OCI-LY7 (cell line): ENCODE measurements around the gene GJB5. TPM values are rescaled to one million over a fixed set of nuclear protein-coding genes. Genes with fewer than 3 reads are reported as not detected.

Source experiments
- BruUV-seq: library from RNA; stranded (reverse); fragments of 400-500 nt; replicated peaks from 2 replicates; lab custom pipeline; 2021; lab: Mats Ljungman, UMichigan
- CTCF ChIA-PET: fragments of 300-600 bp; sonication (Branson Sonifier 250); formaldehyde crosslinking; loops from one replicate; lab custom pipeline; 2022; ENCODE audit warnings: antibody characterized with exemption; ENCODE audit not compliant: unreplicated experiment; lab: Charles Lee
- POLR2A ChIA-PET: fragments of 300-600 bp; sonication (Branson Sonifier 250); formaldehyde crosslinking; loops from one replicate; lab custom pipeline; 2022; ENCODE audit warnings: antibody characterized with exemption; lab: Charles Lee
- DNase-seq: peaks from one replicate; pipeline ENCODE4 v3.0.0-alpha.2; 2015; ENCODE audit warnings: low spot score
- H2AFZ ChIP-seq: fragments of 200-600 bp; sonication (generic), shearing (Covaris generic); 2 replicates; pipeline ENCODE4 v1.6.1; 2014; ENCODE audit warnings: mild to moderate bottlenecking, antibody characterized with exemption, low read length, moderate library complexity
- H3K27ac ChIP-seq: fragments of 200-600 bp; sonication (generic); 2 replicates; pipeline ENCODE4 v1.5.1; 2014; ENCODE audit warnings: mixed run types, low read depth, mild to moderate bottlenecking, moderate library complexity, low read length, inconsistent platforms; ENCODE audit not compliant: poor library complexity, severe bottlenecking
- H3K36me3 ChIP-seq: fragments of 200-600 bp; sonication (generic); 2 replicates; pipeline ENCODE4 v1.6.1; 2014; ENCODE audit warnings: mild to moderate bottlenecking, antibody characterized with exemption, low read length, moderate library complexity, mixed read lengths; ENCODE audit not compliant: insufficient read depth
- H3K4me1 ChIP-seq: fragments of 200-600 bp; sonication (generic); 2 replicates; pipeline ENCODE4 v1.5.1; 2014; ENCODE audit warnings: mild to moderate bottlenecking, low read length; ENCODE audit not compliant: insufficient read depth, poor library complexity, severe bottlenecking
- H3K4me2 ChIP-seq: fragments of 200-600 bp; sonication (generic); 2 replicates; pipeline ENCODE4 v1.6.1; 2014; ENCODE audit warnings: mild to moderate bottlenecking, low read length
- H3K4me3 ChIP-seq: fragments of 200-600 bp; sonication (generic); 2 replicates; pipeline ENCODE4 v1.5.1; 2014; ENCODE audit warnings: mild to moderate bottlenecking, low read depth, low read length; ENCODE audit not compliant: poor library complexity, severe bottlenecking
- H3K79me2 ChIP-seq: fragments of 200-600 bp; sonication (generic); 2 replicates; pipeline ENCODE4 v1.6.1; 2016; ENCODE audit warnings: low read depth, mild to moderate bottlenecking, low read length, moderate library complexity, mixed read lengths; ENCODE audit not compliant: insufficient read depth
- H3K9me2 ChIP-seq: fragments of 200-600 bp; sonication (generic); 2 replicates; pipeline ENCODE4 v1.6.1; 2016; ENCODE audit warnings: mild to moderate bottlenecking, low read length, mixed read lengths; ENCODE audit not compliant: insufficient read depth
- H3K9me3 ChIP-seq: fragments of 200-600 bp; sonication (generic); 2 replicates; pipeline ENCODE4 v1.6.1; 2014; ENCODE audit warnings: mild to moderate bottlenecking, mixed run types, low read length, mixed read lengths
- H4K20me1 ChIP-seq: fragments of 200-600 bp; sonication (generic); 2 replicates; pipeline ENCODE4 v1.6.1; 2014; ENCODE audit warnings: mild to moderate bottlenecking, antibody characterized with exemption, low read length, moderate library complexity, mixed read lengths; ENCODE audit not compliant: insufficient read depth
- EZH2phosphoT487 ChIP-seq: fragments of 200-600 bp; sonication (generic); IDR thresholded peaks from 2 replicates; pipeline ENCODE4 v1.6.1; 2018; ENCODE audit warnings: low read depth, borderline replicate concordance, mild to moderate bottlenecking, mixed run types, antibody characterized with exemption, low read length, moderate library complexity, mixed read lengths
- intact Hi-C: fragments of 100-400 bp; cut with micrococcal nuclease; formaldehyde crosslinking; loops from one replicate; pipeline ENCODE4 v1.10.0; 2022; ENCODE audit not compliant: unreplicated experiment
- total RNA-seq, 2 experiments: library from RNA; depleted of rRNA in 1 of 2; stranded (reverse); fragments of >200 nt in 1 of 2; shearing (Covaris generic) in 1 of 2; gene quantifications; 2 replicates each; pipeline ENCODE4 v1.2.3, GENCODE V29; 2014 to 2022
- TF ChIP-seq, protein P1 (sequence below): fragments of 200-600 bp; sonication (generic); conservative IDR thresholded peaks from 2 replicates; pipeline ENCODE4 v1.5.1; 2014; ENCODE audit warnings: mild to moderate bottlenecking, antibody characterized with exemption, low read length, moderate library complexity, mixed read lengths

The GJB5 gene
- total RNA-seq, 2 experiments from 2014 or later = not detected

DNA sequence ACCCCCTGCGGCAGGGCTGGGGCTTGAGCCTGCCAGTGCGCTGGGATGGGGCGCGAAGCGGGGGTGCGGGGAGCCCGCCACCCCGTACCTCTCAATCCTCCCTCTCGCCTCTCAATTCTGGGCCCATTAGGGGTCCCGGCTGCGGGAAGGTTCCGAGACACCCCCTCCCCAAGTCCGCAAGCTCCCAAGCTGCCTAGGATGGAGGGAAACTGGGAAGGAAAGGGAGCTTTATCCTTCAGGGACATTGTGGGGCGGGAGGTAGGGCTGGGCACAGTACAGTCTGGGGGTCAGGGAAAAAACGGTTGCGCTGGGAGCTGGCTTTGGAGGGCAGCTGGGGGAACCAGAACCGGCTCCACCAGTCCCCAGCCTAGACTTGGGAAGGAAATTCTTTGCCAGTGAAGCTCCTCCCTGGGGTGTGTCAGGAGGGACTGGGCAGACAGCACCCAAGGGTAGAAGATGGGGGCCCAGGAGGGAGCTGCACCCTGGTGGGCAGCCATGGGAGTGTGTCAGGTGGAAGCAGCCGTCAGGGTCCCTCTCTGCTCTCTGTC lies 27.1 kb downstream of the GJB5 start:
- Histone ChIP-seq H4K20me1 (no peaks in the 10 kb centered on the region), H3K79me2 (no peaks in the 10 kb centered on the region), H3K27ac (no peak overlapping the region), H3K9me2 (no peaks in the 10 kb centered on the region), H3K9me3 (no peaks in the 10 kb centered on the region), H3K4me1 (no peaks in the 10 kb centered on the region), H3K36me3 (no peaks in the 10 kb centered on the region), H3K4me3 (no peak overlapping the region), H2AFZ (no peak overlapping the region), H3K4me2 (no peak overlapping the region)
- intact Hi-C loops = no loop called here
- no peak for DNase-seq
- TF ChIP-seq, protein P1, sequence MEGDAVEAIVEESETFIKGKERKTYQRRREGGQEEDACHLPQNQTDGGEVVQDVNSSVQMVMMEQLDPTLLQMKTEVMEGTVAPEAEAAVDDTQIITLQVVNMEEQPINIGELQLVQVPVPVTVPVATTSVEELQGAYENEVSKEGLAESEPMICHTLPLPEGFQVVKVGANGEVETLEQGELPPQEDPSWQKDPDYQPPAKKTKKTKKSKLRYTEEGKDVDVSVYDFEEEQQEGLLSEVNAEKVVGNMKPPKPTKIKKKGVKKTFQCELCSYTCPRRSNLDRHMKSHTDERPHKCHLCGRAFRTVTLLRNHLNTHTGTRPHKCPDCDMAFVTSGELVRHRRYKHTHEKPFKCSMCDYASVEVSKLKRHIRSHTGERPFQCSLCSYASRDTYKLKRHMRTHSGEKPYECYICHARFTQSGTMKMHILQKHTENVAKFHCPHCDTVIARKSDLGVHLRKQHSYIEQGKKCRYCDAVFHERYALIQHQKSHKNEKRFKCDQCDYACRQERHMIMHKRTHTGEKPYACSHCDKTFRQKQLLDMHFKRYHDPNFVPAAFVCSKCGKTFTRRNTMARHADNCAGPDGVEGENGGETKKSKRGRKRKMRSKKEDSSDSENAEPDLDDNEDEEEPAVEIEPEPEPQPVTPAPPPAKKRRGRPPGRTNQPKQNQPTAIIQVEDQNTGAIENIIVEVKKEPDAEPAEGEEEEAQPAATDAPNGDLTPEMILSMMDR = no peak
- no peak for TF ChIP-seq EZH2phosphoT487
- no TSS peak for BruUV-seq
- ChIA-PET CTCF (no interaction called here), POLR2A (no interaction called here)

DNA sequence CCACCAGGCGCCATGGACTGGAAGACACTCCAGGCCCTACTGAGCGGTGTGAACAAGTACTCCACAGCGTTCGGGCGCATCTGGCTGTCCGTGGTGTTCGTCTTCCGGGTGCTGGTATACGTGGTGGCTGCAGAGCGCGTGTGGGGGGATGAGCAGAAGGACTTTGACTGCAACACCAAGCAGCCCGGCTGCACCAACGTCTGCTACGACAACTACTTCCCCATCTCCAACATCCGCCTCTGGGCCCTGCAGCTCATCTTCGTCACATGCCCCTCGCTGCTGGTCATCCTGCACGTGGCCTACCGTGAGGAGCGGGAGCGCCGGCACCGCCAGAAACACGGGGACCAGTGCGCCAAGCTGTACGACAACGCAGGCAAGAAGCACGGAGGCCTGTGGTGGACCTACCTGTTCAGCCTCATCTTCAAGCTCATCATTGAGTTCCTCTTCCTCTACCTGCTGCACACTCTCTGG lies 29.9 kb downstream of the GJB5 start:
- Histone ChIP-seq H3K27ac (no peak overlapping the region), H3K36me3 (no peaks in the 10 kb centered on the region), H3K4me2 (no peak overlapping the region), H3K9me3 (no peaks in the 10 kb centered on the region), H3K79me2 (no peaks in the 10 kb centered on the region), H4K20me1 (no peaks in the 10 kb centered on the region), H3K4me1 (no peaks in the 10 kb centered on the region), H2AFZ (no peak overlapping the region), H3K4me3 (no peak overlapping the region), H3K9me2 (no peaks in the 10 kb centered on the region)
- DNase-seq = no peak
- BruUV-seq = no TSS peak
- ChIA-PET POLR2A (no interaction called here), CTCF (interaction anchor here (1.5 kb wide), 1 partner anchor 9 kb away, joined by 3 read pairs; no protein-coding TSS in a partner anchor)
- no peak for TF ChIP-seq EZH2phosphoT487
- TF ChIP-seq, protein P1 = no peak
- intact Hi-C loops = no loop called here

DNA sequence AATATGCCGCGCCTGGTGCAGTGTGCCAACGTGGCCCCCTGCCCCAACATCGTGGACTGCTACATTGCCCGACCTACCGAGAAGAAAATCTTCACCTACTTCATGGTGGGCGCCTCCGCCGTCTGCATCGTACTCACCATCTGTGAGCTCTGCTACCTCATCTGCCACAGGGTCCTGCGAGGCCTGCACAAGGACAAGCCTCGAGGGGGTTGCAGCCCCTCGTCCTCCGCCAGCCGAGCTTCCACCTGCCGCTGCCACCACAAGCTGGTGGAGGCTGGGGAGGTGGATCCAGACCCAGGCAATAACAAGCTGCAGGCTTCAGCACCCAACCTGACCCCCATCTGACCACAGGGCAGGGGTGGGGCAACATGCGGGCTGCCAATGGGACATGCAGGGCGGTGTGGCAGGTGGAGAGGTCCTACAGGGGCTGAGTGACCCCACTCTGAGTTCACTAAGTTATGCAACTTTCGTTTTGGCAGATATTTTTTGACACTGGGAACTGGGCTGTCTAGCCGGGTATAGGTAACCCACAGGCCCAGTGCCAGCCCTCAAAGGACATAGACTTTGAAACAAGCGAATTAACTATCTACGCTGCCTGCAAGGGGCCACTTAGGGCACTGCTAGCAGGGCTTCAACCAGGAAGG lies 30.5 kb downstream of the GJB5 start:
- no peak overlapping the region for H2AFZ ChIP-seq
- H3K27ac ChIP-seq = no peak overlapping the region
- H3K79me2 ChIP-seq = no peaks in the 10 kb centered on the region
- DNase-seq = no peak
- TF ChIP-seq EZH2phosphoT487 = no peak
- TF ChIP-seq, protein P1 = no peak
- H3K9me3 ChIP-seq = no peaks in the 10 kb centered on the region
- H3K4me3 ChIP-seq = no peak overlapping the region
- H3K9me2 ChIP-seq = no peaks in the 10 kb centered on the region
- ChIA-PET CTCF (interaction anchor here (1.5 kb wide), 1 partner anchor 10 kb away, joined by 3 read pairs; no protein-coding TSS in a partner anchor), POLR2A (no interaction called here)
- BruUV-seq = no TSS peak
- no peaks in the 10 kb centered on the region for H4K20me1 ChIP-seq
- H3K4me2 ChIP-seq = no peak overlapping the region
- intact Hi-C loops = no loop called here
- no peaks in the 10 kb centered on the region for H3K4me1 ChIP-seq
- no peaks in the 10 kb centered on the region for H3K36me3 ChIP-seq
